ENCODE results near the gene CUX1. TPM values are rescaled to one million over a fixed set of nuclear protein-coding genes. Genes with fewer than 3 reads are reported as not detected.

Gene CUX1
- total and polyA plus RNA-seq, 9 donors: 42.2 to 151 (median 126) TPM

DNA sequence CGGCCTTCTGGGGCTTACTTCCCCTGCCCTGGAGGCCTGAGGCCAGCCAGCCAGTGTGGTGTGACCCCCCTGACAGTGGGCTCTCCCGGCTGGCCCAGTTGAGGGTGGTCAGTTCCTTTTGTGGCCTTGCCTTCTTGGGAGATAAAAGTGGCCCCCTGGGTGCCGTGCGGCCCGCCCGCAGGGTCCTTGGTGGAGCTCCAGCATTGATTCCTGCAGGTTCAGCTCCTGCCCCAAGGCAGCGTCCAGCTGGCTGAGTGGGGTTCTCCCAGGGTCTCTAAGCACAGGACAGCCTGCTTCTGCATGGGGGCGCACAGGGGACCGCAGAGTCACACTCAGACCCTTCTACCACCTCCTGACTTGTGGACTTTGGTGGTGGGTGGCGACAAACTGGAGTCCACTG, 62.1 kb downstream of the CUX1 start:
- 94 to 98% (median 95%) methylated on average over 10 of the region's 10 CpGs for WGBS, 3 donors
- peaks cover 13% of the 10 kb centered on the region for H3K4me1 ChIP-seq (ENCODE audit: insufficient read depth)
- DNase-seq: no peak
- H3K4me3 ChIP-seq: no peak overlapping the region
- H3K36me3 ChIP-seq: no peaks in the 10 kb centered on the region
- no peak for TF ChIP-seq EP300 (IDR thresholded peaks at IDR 0.05)
- TF ChIP-seq, protein P1, sequence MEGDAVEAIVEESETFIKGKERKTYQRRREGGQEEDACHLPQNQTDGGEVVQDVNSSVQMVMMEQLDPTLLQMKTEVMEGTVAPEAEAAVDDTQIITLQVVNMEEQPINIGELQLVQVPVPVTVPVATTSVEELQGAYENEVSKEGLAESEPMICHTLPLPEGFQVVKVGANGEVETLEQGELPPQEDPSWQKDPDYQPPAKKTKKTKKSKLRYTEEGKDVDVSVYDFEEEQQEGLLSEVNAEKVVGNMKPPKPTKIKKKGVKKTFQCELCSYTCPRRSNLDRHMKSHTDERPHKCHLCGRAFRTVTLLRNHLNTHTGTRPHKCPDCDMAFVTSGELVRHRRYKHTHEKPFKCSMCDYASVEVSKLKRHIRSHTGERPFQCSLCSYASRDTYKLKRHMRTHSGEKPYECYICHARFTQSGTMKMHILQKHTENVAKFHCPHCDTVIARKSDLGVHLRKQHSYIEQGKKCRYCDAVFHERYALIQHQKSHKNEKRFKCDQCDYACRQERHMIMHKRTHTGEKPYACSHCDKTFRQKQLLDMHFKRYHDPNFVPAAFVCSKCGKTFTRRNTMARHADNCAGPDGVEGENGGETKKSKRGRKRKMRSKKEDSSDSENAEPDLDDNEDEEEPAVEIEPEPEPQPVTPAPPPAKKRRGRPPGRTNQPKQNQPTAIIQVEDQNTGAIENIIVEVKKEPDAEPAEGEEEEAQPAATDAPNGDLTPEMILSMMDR (IDR thresholded peaks at IDR 0.05): no peak
- no peak for TF ChIP-seq POLR2A (IDR thresholded peaks at IDR 0.05)
- H3K9me3 ChIP-seq: no peaks in the 10 kb centered on the region
- intact Hi-C loops (cut with DNase I): loop anchor here in 1 of 4 donors (10.0 kb wide), 1 partner anchor 65 kb away; the partner anchor contains the start of gene CUX1
- no peaks in the 10 kb centered on the region for H3K27me3 ChIP-seq
- no peak overlapping the region for H3K27ac ChIP-seq

GRCh38 chr7:101880282-101881054, 63.0 kb downstream of the CUX1 start:
- intact Hi-C loops (cut with DNase I): no loop called here
- Histone ChIP-seq H3K27me3 (no peaks in the 10 kb centered on the region), H3K36me3 (no peaks in the 10 kb centered on the region), H3K9me3 (no peaks in the 10 kb centered on the region), H3K27ac (no peak overlapping the region), H3K4me1 (ENCODE audit: insufficient read depth) (peaks cover 17% of the 10 kb centered on the region), H3K4me3 (no peak overlapping the region)
- 72 to 78% (median 77%) methylated on average over 14 of the region's 14 CpGs for WGBS, 3 donors
- no peak for TF ChIP-seq POLR2A (IDR thresholded peaks at IDR 0.05)
- DNase-seq: no peak

GRCh38 chr7:101882005-101882421, 64.6 kb downstream of the CUX1 start:
- Histone ChIP-seq H3K4me3 (no peak overlapping the region), H3K4me1 (ENCODE audit: insufficient read depth) (peaks cover 23% of the 10 kb centered on the region), H3K9me3 (no peaks in the 10 kb centered on the region), H3K27me3 (no peaks in the 10 kb centered on the region), H3K27ac (peak overlapping the region in 1 of 2 donors; percentile 45), H3K36me3 (no peaks in the 10 kb centered on the region)
- TF ChIP-seq EP300 (IDR thresholded peaks at IDR 0.05) (no peak), POLR2A (IDR thresholded peaks at IDR 0.05) (no peak)
- TF ChIP-seq, protein P1 (IDR thresholded peaks at IDR 0.05): no peak
- intact Hi-C loops (cut with DNase I): no loop called here
- no peak for DNase-seq
- WGBS, 3 donors: 86 to 96% (median 88%) methylated on average over 7 of the region's 7 CpGs

DNA sequence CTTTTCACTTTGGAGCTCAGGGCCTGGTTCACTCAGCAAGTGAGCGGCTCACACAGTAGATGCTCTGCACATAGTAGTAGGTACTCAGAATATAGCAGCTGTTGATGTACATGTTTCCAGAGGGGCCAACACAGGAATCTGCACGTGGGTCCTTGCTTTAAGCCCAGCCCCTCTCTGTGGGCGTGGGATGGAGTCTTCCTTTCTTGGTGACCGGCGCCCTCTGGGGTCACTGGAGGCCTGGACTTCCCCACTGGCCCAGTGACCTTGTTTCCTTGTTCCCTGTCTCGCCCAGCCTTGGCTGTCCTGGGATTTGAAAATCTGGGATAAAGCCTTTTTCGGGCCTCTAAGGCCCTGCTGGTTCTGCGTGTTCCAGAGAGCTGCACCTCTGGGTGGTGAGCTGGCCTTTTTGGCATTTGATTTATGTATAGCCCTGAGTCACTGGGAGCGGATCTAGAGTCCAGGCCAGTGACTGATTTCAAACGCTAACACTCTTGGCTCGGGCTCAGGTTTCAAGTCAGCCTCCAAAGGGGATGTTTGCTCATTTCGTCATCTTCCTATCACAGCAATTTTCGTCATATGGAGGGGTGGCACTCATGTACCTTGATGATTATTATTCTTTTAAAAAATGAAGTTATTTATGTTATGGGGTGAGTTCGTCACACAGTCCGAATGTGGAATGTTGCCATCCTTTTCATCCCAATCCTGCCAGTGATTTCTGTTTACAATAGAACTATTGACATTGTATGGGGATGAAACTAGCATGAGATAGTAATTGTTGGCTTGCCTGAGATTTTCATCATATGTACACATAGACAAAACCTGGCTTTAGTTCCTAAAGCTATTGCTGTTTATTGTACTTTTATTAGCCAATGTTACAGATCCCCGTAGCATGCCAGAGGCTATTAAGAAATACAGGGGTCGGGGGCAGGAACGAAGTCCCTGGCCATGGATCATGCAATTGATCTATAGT, 65.5 kb downstream of the CUX1 start:
- no peak overlapping the region for H3K4me3 ChIP-seq
- TF ChIP-seq, protein P1 (IDR thresholded peaks at IDR 0.05): no peak
- TF ChIP-seq POLR2A (IDR thresholded peaks at IDR 0.05) (no peak), EP300 (IDR thresholded peaks at IDR 0.05) (peak; percentile 55)
- no peaks in the 10 kb centered on the region for H3K9me3 ChIP-seq
- intact Hi-C loops (cut with DNase I): no loop called here
- peak overlapping the region in 1 of 2 donors; percentile 45 for H3K27ac ChIP-seq
- peak; percentile 76 to 94 (median 84) for DNase-seq
- no peaks in the 10 kb centered on the region for H3K36me3 ChIP-seq
- WGBS, 3 donors: 24 to 27% (median 26%) methylated on average over 18 of the region's 18 CpGs
- no peaks in the 10 kb centered on the region for H3K27me3 ChIP-seq
- H3K4me1 ChIP-seq (ENCODE audit: insufficient read depth): peaks cover 25% of the 10 kb centered on the region

All from ovary (tissue), 9 donors.